ENCODE data around the gene ERAP2.

ERAP2 gene

DNA sequence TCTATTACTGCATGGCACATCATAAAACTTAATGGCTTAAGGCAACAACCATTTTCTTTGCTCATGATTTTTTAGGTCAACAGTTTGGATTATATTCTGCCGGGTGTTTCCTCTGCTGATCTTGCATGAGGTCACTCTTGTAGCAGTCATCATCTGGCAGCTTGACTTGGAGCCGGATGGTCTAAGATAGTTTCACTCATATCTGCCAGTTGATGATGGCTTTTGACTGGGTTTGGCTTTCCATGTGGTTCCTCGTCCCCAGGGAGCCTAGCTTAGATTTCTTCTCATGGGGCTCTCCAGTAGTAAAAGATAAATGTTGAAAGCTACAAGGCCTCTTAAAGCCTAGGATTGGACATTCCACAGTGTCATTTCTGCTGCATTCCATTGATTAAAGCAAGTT lies 87.0 kb downstream of the ERAP2 start:
- DNase-seq (ENCODE audit: low spot score), result no peak

GRCh38 chr5:96966801-96967200 lies 90.5 kb downstream of the ERAP2 start:
- DNase-seq (ENCODE audit: low spot score), result no peak

- no peak for DNase-seq (ENCODE audit: low spot score)
Observed at GRCh38 chr5:96967400-96967799, 91.1 kb downstream of the ERAP2 start.

- DNase-seq (ENCODE audit: low spot score), result peak; percentile 80
Observed at GRCh38 chr5:96968074-96968473, 91.8 kb downstream of the ERAP2 start.

GRCh38 chr5:96968614-96969013 lies 92.3 kb downstream of the ERAP2 start:
- peak; percentile 29 for DNase-seq (ENCODE audit: low spot score)

Data from SW480 (cell line).